ENCODE results near the gene ZBTB8OS. TPM values are rescaled to one million over a fixed set of nuclear protein-coding genes. Genes with fewer than 3 reads are reported as not detected.

Gene ZBTB8OS
- total and polyA plus RNA-seq, 2 donors (not counting 3 experiments of a cell fraction or from before 2014, with no cell fraction given) = 28.3 to 38.0 TPM

DNA sequence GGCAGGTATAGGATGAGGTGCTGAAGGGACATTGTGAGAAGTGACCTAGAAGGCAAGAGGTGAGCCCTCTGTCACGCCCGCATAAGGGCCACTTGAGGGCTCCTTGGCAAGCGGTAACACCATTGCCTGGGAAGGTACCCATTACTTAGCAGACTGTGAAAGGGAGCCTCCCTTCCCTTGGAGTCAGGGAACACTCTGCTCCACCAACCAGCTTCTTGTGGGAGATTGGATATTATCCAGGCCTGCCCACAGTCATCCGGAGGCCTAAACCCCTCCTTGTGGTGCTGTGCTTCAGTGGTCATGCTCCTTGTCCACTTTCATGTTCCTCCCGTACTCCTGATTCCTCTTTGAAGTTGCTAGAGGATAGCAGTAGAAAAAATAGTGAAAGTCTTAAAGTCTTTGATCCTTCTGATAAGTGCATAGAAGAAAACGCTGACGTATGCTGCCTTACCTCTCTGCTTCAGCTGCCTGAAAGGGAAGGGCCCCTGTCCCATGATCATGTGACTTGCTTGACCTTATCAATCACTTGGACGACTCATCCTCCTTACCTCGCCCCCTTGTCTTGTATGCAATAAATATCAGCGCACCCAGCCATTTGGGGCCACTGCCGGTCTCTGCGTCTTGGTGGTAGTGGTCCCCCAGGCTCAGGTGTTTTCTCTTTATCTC is 16.7 kb upstream of the ZBTB8OS start:
- Histone ChIP-seq H3K79me2 (ENCODE audit: control insufficient read depth, insufficient read depth, low read length) (peaks cover 3% of the 10 kb centered on the region), H3K9ac (replicated peaks; ENCODE audit: extremely low read depth, insufficient read depth, low read length) (no peak overlapping the region), H2AFZ (ENCODE audit: low read depth, low read length) (no peak overlapping the region), H3K4me3 (replicated peaks in 1 of 3; ENCODE audit: insufficient read depth in 1 of 3, low read depth in 1 of 3, low read length in 3 of 3) (no peak overlapping the region), H3K4me1 (ENCODE audit: control insufficient read depth, extremely low read depth, insufficient read depth, low read length) (no peaks in the 10 kb centered on the region), H3K9me3 (replicated peaks; ENCODE audit: control insufficient read depth, insufficient read depth, low read length) (no peaks in the 10 kb centered on the region), H3K9me1 (replicated peaks; ENCODE audit: control insufficient read depth, extremely low read depth, insufficient read depth, low read length) (no peaks in the 10 kb centered on the region), H3K36me3 (ENCODE audit: control insufficient read depth in 2 of 2, extremely low read depth in 1 of 2, insufficient read depth in 2 of 2, low read length in 2 of 2) (peaks cover 17 to 19% of the 10 kb centered on the region in 2 experiments), H3K4me2 (ENCODE audit: insufficient read depth, low read length) (no peak overlapping the region), H3K27ac (ENCODE audit: insufficient read depth, low read depth, low read length) (no peak overlapping the region), H3K27me3 (ENCODE audit: control insufficient read depth in 2 of 2, insufficient read depth in 2 of 2, low read length in 2 of 2) (no peaks in the 10 kb centered on the region), H4K20me1 (replicated peaks; ENCODE audit: control insufficient read depth, extremely low read depth, insufficient read depth, low read length) (no peaks in the 10 kb centered on the region)
- dilution Hi-C loops (cut with MboI; ENCODE audit: extremely low pct_ligation_motif_present, low sequenced_read_pairs) (no loop called here), intact Hi-C loops (cut with micrococcal nuclease) (no loop called here)
- TF ChIP-seq, protein P1, sequence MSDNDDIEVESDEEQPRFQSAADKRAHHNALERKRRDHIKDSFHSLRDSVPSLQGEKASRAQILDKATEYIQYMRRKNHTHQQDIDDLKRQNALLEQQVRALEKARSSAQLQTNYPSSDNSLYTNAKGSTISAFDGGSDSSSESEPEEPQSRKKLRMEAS (IDR thresholded peaks at IDR 0.05; ENCODE audit: insufficient read depth, insufficient read length) = no peak
- no peak for TF ChIP-seq EZH2 (IDR thresholded peaks at IDR 0.05; ENCODE audit: borderline replicate concordance, low read depth, low read length, severe bottlenecking)
- no peak for TF ChIP-seq FOS (IDR thresholded peaks at IDR 0.05; ENCODE audit: borderline replicate concordance, insufficient read depth, low read length)
- TF ChIP-seq, protein P2, sequence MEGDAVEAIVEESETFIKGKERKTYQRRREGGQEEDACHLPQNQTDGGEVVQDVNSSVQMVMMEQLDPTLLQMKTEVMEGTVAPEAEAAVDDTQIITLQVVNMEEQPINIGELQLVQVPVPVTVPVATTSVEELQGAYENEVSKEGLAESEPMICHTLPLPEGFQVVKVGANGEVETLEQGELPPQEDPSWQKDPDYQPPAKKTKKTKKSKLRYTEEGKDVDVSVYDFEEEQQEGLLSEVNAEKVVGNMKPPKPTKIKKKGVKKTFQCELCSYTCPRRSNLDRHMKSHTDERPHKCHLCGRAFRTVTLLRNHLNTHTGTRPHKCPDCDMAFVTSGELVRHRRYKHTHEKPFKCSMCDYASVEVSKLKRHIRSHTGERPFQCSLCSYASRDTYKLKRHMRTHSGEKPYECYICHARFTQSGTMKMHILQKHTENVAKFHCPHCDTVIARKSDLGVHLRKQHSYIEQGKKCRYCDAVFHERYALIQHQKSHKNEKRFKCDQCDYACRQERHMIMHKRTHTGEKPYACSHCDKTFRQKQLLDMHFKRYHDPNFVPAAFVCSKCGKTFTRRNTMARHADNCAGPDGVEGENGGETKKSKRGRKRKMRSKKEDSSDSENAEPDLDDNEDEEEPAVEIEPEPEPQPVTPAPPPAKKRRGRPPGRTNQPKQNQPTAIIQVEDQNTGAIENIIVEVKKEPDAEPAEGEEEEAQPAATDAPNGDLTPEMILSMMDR (IDR thresholded peaks at IDR 0.05; ENCODE audit: extremely low read depth in 1 of 2, insufficient read depth in 1 of 2, low read depth in 1 of 2, low read length in 2 of 2) = no peak
- no peak for TF ChIP-seq JUN (IDR thresholded peaks at IDR 0.05; ENCODE audit: borderline replicate concordance, insufficient read depth, insufficient read length, low read depth)
- no peak for TF ChIP-seq GATA2 (IDR thresholded peaks at IDR 0.05; ENCODE audit: insufficient read depth, insufficient read length, low read depth, low read length)
- no peak for TF ChIP-seq POLR2AphosphoS5 (IDR thresholded peaks at IDR 0.05; ENCODE audit: insufficient read depth, low read depth, low read length)
- no peak for TF ChIP-seq POLR2A (IDR thresholded peaks at IDR 0.05; ENCODE audit: low read depth, low read length)
- TF ChIP-seq MYC (IDR thresholded peaks at IDR 0.05; ENCODE audit: low read depth, low read length) = no peak
- DNase-seq (ENCODE audit: low read depth, low spot score) = no peak
- no peak for FAIRE-seq
- ChIA-PET POLR2A (no interaction called here), CTCF (no interaction called here)
- no TSS peak for BruUV-seq (replicated peaks)
